ENCODE data around the gene TENM3. TPM values are rescaled to one million over a fixed set of nuclear protein-coding genes. Genes with fewer than 3 reads are reported as not detected.

TENM3 gene
- total RNA-seq, 4 donors from 2014 or later: 0.64 to 5.5 (median 2.1) TPM

GRCh38 chr4:182203872-182204411 lies 39.3 kb upstream of the TENM3 start:
- Histone ChIP-seq H3K27ac (no peak overlapping the region), H3K4me3 (no peak overlapping the region), H3K27me3 (no peaks in the 10 kb centered on the region), H3K4me1 (peaks cover 0 to 19% (median 3%) of the 10 kb centered on the region in 3 donors), H3K36me3 (no peaks in the 10 kb centered on the region), H3K9me3 (no peaks in the 10 kb centered on the region)
- DNase-seq: no peak
- TF ChIP-seq, protein P1, sequence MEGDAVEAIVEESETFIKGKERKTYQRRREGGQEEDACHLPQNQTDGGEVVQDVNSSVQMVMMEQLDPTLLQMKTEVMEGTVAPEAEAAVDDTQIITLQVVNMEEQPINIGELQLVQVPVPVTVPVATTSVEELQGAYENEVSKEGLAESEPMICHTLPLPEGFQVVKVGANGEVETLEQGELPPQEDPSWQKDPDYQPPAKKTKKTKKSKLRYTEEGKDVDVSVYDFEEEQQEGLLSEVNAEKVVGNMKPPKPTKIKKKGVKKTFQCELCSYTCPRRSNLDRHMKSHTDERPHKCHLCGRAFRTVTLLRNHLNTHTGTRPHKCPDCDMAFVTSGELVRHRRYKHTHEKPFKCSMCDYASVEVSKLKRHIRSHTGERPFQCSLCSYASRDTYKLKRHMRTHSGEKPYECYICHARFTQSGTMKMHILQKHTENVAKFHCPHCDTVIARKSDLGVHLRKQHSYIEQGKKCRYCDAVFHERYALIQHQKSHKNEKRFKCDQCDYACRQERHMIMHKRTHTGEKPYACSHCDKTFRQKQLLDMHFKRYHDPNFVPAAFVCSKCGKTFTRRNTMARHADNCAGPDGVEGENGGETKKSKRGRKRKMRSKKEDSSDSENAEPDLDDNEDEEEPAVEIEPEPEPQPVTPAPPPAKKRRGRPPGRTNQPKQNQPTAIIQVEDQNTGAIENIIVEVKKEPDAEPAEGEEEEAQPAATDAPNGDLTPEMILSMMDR (IDR thresholded peaks at IDR 0.05): no peak
- no peak for TF ChIP-seq POLR2A (IDR thresholded peaks at IDR 0.05)
- intact Hi-C loops (cut with DNase I): no loop called here
- WGBS, 2 donors: 72 to 84% methylated on average over 8 of the region's 8 CpGs

- Histone ChIP-seq H3K4me3 (no peak overlapping the region), H3K9me3 (no peaks in the 10 kb centered on the region), H3K36me3 (no peaks in the 10 kb centered on the region), H3K27me3 (no peaks in the 10 kb centered on the region), H3K4me1 (peaks cover 0 to 19% (median 3%) of the 10 kb centered on the region in 3 donors), H3K27ac (no peak overlapping the region)
- intact Hi-C loops (cut with DNase I): no loop called here
- 81 to 83% methylated on average over 9 of the region's 9 CpGs for whole genome bisulfite sequencing, 2 donors
- no peak for DNase-seq
- TF ChIP-seq, protein P1 (IDR thresholded peaks at IDR 0.05): no peak
- TF ChIP-seq POLR2A (IDR thresholded peaks at IDR 0.05): no peak
These were observed 37.9 kb upstream of the TENM3 start for GRCh38 chr4:182205306-182205705.

DNA sequence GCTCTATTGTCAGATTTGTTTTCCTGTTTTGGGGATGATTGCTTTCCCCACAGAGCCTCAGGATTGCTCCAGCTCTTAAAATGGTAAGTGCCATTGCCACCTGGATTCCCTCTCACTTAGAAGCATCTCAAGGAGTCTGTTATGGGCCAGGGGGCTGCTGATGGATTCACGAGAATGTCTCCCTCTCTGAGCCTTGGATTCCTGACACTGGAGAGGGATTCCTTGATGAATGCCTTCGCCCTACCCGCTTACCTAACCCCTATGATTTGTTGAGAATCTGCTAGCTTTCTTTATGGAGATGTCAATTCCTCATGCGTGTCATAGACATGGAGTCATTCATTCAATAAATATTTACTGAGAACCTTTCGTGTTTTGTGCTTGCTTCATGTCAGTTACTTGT lies 36.9 kb upstream of the TENM3 start:
- no peak for DNase-seq
- Histone ChIP-seq H3K4me3 (no peak overlapping the region), H3K36me3 (no peaks in the 10 kb centered on the region), H3K9me3 (no peaks in the 10 kb centered on the region), H3K27ac (no peak overlapping the region), H3K4me1 (peaks cover 0 to 19% (median 3%) of the 10 kb centered on the region in 3 donors), H3K27me3 (no peaks in the 10 kb centered on the region)
- TF ChIP-seq, protein P1 (IDR thresholded peaks at IDR 0.05): no peak
- no peak for TF ChIP-seq POLR2A (IDR thresholded peaks at IDR 0.05)
- WGBS, 2 donors: 83 to 84% methylated on average over 5 of the region's 5 CpGs
- intact Hi-C loops (cut with DNase I): no loop called here

DNA sequence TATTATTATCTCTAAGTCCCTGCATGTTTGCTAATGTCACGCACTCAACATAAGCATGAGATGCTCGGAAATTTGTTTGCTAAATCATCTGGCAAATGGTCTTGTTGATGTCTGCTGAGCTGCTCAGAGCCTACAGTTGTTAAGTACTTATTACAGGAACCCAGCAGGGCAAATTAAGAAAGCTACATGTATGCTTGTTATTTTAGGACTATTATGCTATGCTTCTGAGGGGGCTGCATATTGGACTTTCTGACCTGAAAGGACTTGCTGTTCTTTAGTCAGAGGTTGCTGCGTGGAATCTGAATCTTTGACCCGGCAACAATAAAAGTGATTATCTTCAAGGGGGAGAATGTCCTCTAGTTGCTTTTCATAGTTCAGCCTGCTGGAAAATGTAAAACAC lies 36.3 kb upstream of the TENM3 start:
- DNase-seq: no peak
- Histone ChIP-seq H3K36me3 (no peaks in the 10 kb centered on the region), H3K4me3 (no peak overlapping the region), H3K27me3 (no peaks in the 10 kb centered on the region), H3K27ac (no peak overlapping the region), H3K9me3 (no peaks in the 10 kb centered on the region), H3K4me1 (peaks cover 0 to 15% (median 3%) of the 10 kb centered on the region in 3 donors)
- intact Hi-C loops (cut with DNase I): no loop called here
- WGBS, 2 donors: 72 to 83% methylated on average over 4 of the region's 4 CpGs
- no peak for TF ChIP-seq POLR2A (IDR thresholded peaks at IDR 0.05)
- TF ChIP-seq, protein P1 (IDR thresholded peaks at IDR 0.05): no peak

- no peaks in the 10 kb centered on the region for H3K27me3 ChIP-seq
- H3K27ac ChIP-seq: no peak overlapping the region
- no peak overlapping the region for H3K4me3 ChIP-seq
- no peak for TF ChIP-seq POLR2A (IDR thresholded peaks at IDR 0.05)
- TF ChIP-seq, protein P1 (IDR thresholded peaks at IDR 0.05): no peak
- H3K9me3 ChIP-seq: no peaks in the 10 kb centered on the region
- peaks cover 0 to 18% (median 3%) of the 10 kb centered on the region in 3 donors for H3K4me1 ChIP-seq
- intact Hi-C loops (cut with DNase I): no loop called here
- no peak for DNase-seq
- 3 to 13% methylated on average over 2 of the region's 2 CpGs for WGBS, 2 donors
- H3K36me3 ChIP-seq: no peaks in the 10 kb centered on the region
These were observed 35.3 kb upstream of the TENM3 start for GRCh38 chr4:182207830-182208396.

Measured in esophagus squamous epithelium (tissue), 5 donors.